ENCODE results near the gene TMEM127. TPM values are rescaled to one million over a fixed set of nuclear protein-coding genes. Genes with fewer than 3 reads are reported as not detected.

TMEM127 gene
- 100 to 1,000 TPM in 1 of 4 donors, 10 to 100 TPM in 3; 18.5 to 131 (median 82.0) TPM for total RNA-seq

GRCh38 chr2:96265840-96266679, at the start of gene TMEM127, which contains the start of gene CIAO1:
Gene TMEM127 (minus strand): TSS chr2:96265997. CDS start chr2:96265381, 616 bp downstream.
Gene CIAO1 (plus strand): TSS chr2:96266225. CDS start chr2:96266351, 126 bp downstream.
- Histone ChIP-seq H3K27me3 (no peaks in the 10 kb centered on the region), H3K4me1 (peaks cover 31 to 52% (median 37%) of the 10 kb centered on the region in 4 donors), H3K27ac (peak within 1 kb of the TSS; percentile 91 to 97 (median 94)), H3K36me3 (peaks cover 0 to 28% (median 7%) of the 10 kb centered on the region in 4 donors), H3K9me3 (no peaks in the 10 kb centered on the region), H3K4me3 (peak within 1 kb of the TSS; percentile 72 to 97 (median 84))
- intact Hi-C loops (cut with DNase I; ENCODE audit: low total_unique reads) (no loop called here), in situ Hi-C loops (cut with MboI; ENCODE audit: low pct_ligation_motif_present in 1 of 4, low pct_unique_long_range_greater_than_20kb in 1 of 4, low sequenced_read_pairs in 3 of 4) (loop anchor here in 1 of 4 donors (25.0 kb wide), 1 partner anchor 254 kb away; no protein-coding TSS in a partner anchor)
- TF ChIP-seq POLR2A (IDR thresholded peaks at IDR 0.05): peak; percentile 98
- peak in 4 of 5 experiments; percentile 22 to 72 (median 52) for TF ChIP-seq CTCF (IDR thresholded peaks at IDR 0.05)
- TF ChIP-seq POLR2AphosphoS5 (IDR thresholded peaks at IDR 0.05): peak; percentile 96 to 97 (median 96)
- no peak for TF ChIP-seq EP300 (IDR thresholded peaks at IDR 0.05; ENCODE audit: low read depth)
- DNase-seq: peak; percentile 99
- 1% methylated on average over 56 of the region's 81 CpGs; no CpG with 5 or more reads in 1 of the 2 donors for WGBS, 2 donors (ENCODE audit: low coverage in 1 of 2)

- Histone ChIP-seq H3K4me3 (no peak overlapping the region), H3K36me3 (no peaks in the 10 kb centered on the region), H3K9me3 (no peaks in the 10 kb centered on the region), H3K27ac (no peak overlapping the region), H3K4me1 (no peaks in the 10 kb centered on the region), H3K27me3 (peaks cover 32% of the 10 kb centered on the region)
- 82% methylated on average over 3 of the region's 3 CpGs; no CpG with 5 or more reads in 1 of the 2 donors for WGBS, 2 donors (ENCODE audit: low coverage in 1 of 2)
- no peak for DNase-seq
- TF ChIP-seq CTCF (IDR thresholded peaks at IDR 0.05) (no peak), EP300 (IDR thresholded peaks at IDR 0.05; ENCODE audit: low read depth) (no peak)
- intact Hi-C loops (cut with DNase I; ENCODE audit: low total_unique reads): no loop called here
- in situ Hi-C loops (cut with MboI; ENCODE audit: low pct_ligation_motif_present in 1 of 4, low pct_unique_long_range_greater_than_20kb in 1 of 4, low sequenced_read_pairs in 3 of 4): loop anchor here in 1 of 4 donors (25.0 kb wide), 1 partner anchor 197 kb away; the partner anchor contains the start of gene NEURL3
Measured at GRCh38 chr2:96315005-96315399, 49.2 kb upstream of the TMEM127 start.

- intact Hi-C loops (cut with DNase I; ENCODE audit: low total_unique reads): no loop called here
Measured at GRCh38 chr2:96308248-96308647, 42.5 kb upstream of the TMEM127 start.

More at GRCh38 chr2:96308248-96308647, 42.5 kb upstream of the TMEM127 start:
- H3K36me3 ChIP-seq: peaks cover 0 to 4% (median 1%) of the 10 kb centered on the region in 4 donors
- no peak overlapping the region for H3K4me3 ChIP-seq
- H3K27me3 ChIP-seq: no peaks in the 10 kb centered on the region
- in situ Hi-C loops (cut with MboI; ENCODE audit: low pct_ligation_motif_present in 1 of 4, low pct_unique_long_range_greater_than_20kb in 1 of 4, low sequenced_read_pairs in 3 of 4): loop anchor here in 1 of 4 donors (25.0 kb wide), 1 partner anchor 204 kb away; the partner anchor contains the start of gene NEURL3
- 81 to 88% methylated on average over 3 to 5 of the region's 5 CpGs for WGBS, 2 donors (ENCODE audit: low coverage in 1 of 2)
- no peaks in the 10 kb centered on the region for H3K9me3 ChIP-seq
- no peak for DNase-seq
- H3K27ac ChIP-seq: no peak overlapping the region
- TF ChIP-seq POLR2A (IDR thresholded peaks at IDR 0.05) (no peak), CTCF (IDR thresholded peaks at IDR 0.05) (no peak), EP300 (IDR thresholded peaks at IDR 0.05; ENCODE audit: low read depth) (no peak), POLR2AphosphoS5 (IDR thresholded peaks at IDR 0.05) (no peak)
- peaks cover 6 to 21% (median 17%) of the 10 kb centered on the region in 4 donors for H3K4me1 ChIP-seq
